Measurements from ENCODE around the gene MACROD2.

The MACROD2 gene

GRCh38 chr20:14947536-14947935, 952.2 kb downstream of the MACROD2 start:
- no peak for DNase-seq
- Histone ChIP-seq H3K27me3 (no peaks in the 10 kb centered on the region), H3K4me1 (peaks cover 21% of the 10 kb centered on the region), H3K36me3 (no peaks in the 10 kb centered on the region), H3K4me3 (ENCODE audit: low read depth, low read length) (no peak overlapping the region), H3K9me3 (no peaks in the 10 kb centered on the region)
- no peak for TF ChIP-seq CTCF (IDR thresholded peaks at IDR 0.05; ENCODE audit: low read depth, low read length)

GRCh38 chr20:14947946-14948345, 952.6 kb downstream of the MACROD2 start:
- H3K36me3 ChIP-seq = no peaks in the 10 kb centered on the region
- H3K27me3 ChIP-seq = no peaks in the 10 kb centered on the region
- no peak for TF ChIP-seq CTCF (IDR thresholded peaks at IDR 0.05; ENCODE audit: low read depth, low read length)
- no peak overlapping the region for H3K4me3 ChIP-seq (ENCODE audit: low read depth, low read length)
- peaks cover 21% of the 10 kb centered on the region for H3K4me1 ChIP-seq
- H3K9me3 ChIP-seq = no peaks in the 10 kb centered on the region
- DNase-seq = no peak

- Histone ChIP-seq H3K4me3 (ENCODE audit: low read depth, low read length) (no peak overlapping the region), H3K36me3 (no peaks in the 10 kb centered on the region), H3K9me3 (no peaks in the 10 kb centered on the region), H3K27me3 (no peaks in the 10 kb centered on the region), H3K4me1 (peaks cover 21% of the 10 kb centered on the region)
- DNase-seq = no peak
- peak; percentile 64 for TF ChIP-seq CTCF (IDR thresholded peaks at IDR 0.05; ENCODE audit: low read depth, low read length)
Observed at GRCh38 chr20:14948416-14948815, 953.1 kb downstream of the MACROD2 start.

GRCh38 chr20:14950633-14951032, 955.3 kb downstream of the MACROD2 start:
- TF ChIP-seq CTCF (IDR thresholded peaks at IDR 0.05; ENCODE audit: low read depth, low read length) = no peak
- DNase-seq = no peak
- H3K4me1 ChIP-seq = peaks cover 25% of the 10 kb centered on the region
- no peak overlapping the region for H3K4me3 ChIP-seq (ENCODE audit: low read depth, low read length)
- no peaks in the 10 kb centered on the region for H3K9me3 ChIP-seq
- H3K36me3 ChIP-seq = no peaks in the 10 kb centered on the region
- no peaks in the 10 kb centered on the region for H3K27me3 ChIP-seq

- Histone ChIP-seq H3K36me3 (no peaks in the 10 kb centered on the region), H3K4me3 (ENCODE audit: low read depth, low read length) (no peak overlapping the region), H3K9me3 (no peaks in the 10 kb centered on the region), H3K4me1 (peaks cover 28% of the 10 kb centered on the region), H3K27me3 (no peaks in the 10 kb centered on the region)
- no peak for DNase-seq
- TF ChIP-seq CTCF (IDR thresholded peaks at IDR 0.05; ENCODE audit: low read depth, low read length) = no peak
Observed at GRCh38 chr20:14951105-14951504, 955.8 kb downstream of the MACROD2 start.

GRCh38 chr20:14951707-14952418, 956.5 kb downstream of the MACROD2 start:
- H3K4me1 ChIP-seq = peaks cover 35% of the 10 kb centered on the region
- H3K9me3 ChIP-seq = no peaks in the 10 kb centered on the region
- H3K36me3 ChIP-seq = no peaks in the 10 kb centered on the region
- no peaks in the 10 kb centered on the region for H3K27me3 ChIP-seq
- H3K4me3 ChIP-seq (ENCODE audit: low read depth, low read length) = no peak overlapping the region
- peak; percentile 18 for DNase-seq
- no peak for TF ChIP-seq CTCF (IDR thresholded peaks at IDR 0.05; ENCODE audit: low read depth, low read length)
